SH-SY5Y (cell line): ENCODE measurements around the gene CKS2.

ENCODE experiments used
- GATA2 ChIP-seq: IDR thresholded peaks from 2 replicates; pipeline ENCODE4 v1.6.1; 2011; ENCODE audit warnings: mild to moderate bottlenecking, low read depth, low read length
- GATA3 ChIP-seq: IDR thresholded peaks from 2 replicates; pipeline ENCODE4 v1.6.1; 2011; ENCODE audit warnings: low read depth, mild to moderate bottlenecking, low read length, moderate library complexity

DNA sequence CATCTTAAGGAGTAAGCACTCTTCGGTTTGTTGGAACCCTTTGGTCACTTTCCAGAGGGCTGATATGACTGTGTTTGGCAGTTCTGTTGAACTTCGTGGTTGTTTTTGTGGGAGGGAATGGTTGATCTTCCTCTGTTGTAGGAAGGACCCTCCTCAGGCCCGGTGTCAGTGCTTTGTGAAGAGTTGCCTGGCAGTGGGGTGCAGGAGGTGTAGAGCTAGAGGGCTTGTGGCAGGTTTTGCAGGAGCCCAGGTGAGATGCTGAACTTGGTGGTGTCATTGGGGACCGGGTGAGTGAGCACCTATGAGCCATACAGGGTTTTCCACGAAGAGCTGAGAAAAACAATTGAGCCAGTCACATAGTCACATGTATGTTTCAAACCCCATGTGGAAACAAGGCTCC, 34.5 kb downstream of the CKS2 start:
- TF ChIP-seq GATA2 = no peak
- no peak for TF ChIP-seq GATA3
